GM19468 (cell line): Measurements from ENCODE around the gene SYNE3.

Source experiments
- ATAC-seq: cut with Tn5 transposase; IDR thresholded peaks from one replicate; pipeline ENCODE4 v1.9.1; 2021; ENCODE audit warnings: mild to moderate bottlenecking, moderate library complexity, moderate number of reproducible peaks; ENCODE audit not compliant: unreplicated experiment; ENCODE audit errors: extremely low read depth

Gene SYNE3

DNA sequence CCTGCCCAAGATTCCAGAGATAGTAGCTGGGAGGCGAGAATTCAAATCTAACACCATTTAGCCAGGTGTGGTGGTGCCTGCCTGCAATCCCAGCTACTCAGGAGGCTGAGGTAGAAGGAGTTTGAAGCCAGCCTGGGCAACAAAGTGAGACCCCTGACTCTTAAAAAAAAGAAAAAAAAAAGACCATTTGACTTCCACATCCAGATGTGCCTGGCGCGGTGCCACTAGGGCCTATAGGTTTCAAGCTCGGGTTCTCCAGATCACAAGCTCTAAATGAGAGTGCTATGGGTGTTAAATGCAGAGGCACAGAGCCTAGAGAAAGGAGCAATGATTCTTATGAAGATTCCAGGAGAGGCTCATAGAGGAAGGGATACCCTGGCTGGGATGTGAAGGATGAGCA is 22.5 kb downstream of the SYNE3 start:
- ATAC-seq = no peak

DNA sequence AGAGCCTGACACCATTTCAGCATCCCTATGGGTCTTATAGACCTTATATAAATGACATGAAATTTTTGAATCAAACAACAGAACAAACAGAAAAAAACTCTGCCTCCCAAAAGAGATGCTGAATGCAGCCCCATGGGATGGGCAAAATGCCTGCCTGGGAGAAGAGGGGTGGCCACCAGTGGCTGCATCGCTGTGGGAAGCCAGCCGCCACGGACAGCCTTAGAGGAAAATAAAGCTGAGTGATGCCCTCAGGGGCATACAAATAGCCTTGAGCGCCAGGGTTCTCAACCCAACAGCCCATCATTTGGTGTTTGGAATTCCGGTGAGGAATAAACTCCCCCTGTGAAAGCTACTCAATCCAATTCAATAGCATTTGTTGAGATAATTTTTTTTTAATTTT is 22.9 kb downstream of the SYNE3 start:
- no peak for ATAC-seq

- ATAC-seq = no peak
Observed at GRCh38 chr14:95491936-95492608, 24.4 kb downstream of the SYNE3 start.

DNA sequence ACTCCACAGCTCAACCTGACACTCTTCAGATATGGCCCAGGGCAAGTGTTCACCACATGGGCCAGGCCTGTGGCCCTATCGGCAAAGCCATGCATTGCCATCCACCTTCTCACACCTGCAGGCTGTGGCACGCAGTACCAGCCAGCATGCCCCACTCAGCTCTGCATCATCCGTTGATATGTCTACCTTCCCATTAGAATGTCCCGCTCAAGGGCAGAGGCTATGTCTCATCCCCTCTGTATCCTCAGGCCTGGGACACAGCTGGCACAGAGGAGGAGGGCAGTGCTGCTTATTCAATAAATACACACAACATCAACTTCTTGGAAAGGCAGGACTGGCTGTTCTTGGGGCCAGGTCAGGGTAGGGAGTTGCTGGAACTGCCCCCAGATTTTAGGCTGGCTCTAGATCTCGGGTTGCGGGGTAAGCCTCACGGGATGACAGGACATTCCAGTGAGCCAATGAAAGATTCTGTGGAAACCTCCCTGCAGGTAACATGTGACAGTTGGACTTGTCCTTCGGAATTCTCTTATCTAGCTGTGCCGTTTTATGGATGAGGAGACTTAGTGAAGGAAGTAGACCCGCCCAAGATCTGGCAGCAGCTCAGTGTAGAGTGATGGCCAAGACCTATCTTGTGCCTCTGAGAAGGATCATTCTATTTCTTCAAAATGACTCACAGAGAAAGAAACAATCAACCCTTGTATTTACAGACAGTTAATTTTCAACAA is 25.6 kb downstream of the SYNE3 start:
- no peak for ATAC-seq

DNA sequence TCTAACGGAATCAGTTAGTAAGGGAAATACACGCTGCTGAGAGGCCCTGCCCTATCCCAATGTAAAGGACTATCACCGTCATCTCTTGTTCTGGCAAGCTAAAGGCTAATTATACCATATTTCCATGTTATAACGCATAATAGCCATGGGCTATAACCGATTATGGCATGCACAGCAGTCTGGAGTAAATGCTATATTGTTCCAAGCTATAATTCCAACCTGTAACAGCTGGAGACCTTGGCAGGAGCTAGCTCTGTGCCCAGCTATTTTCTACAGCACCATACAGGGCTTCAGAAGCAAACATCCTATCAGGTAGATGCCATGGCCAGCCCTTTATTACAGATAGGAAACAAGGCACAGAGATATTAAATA is 26.3 kb downstream of the SYNE3 start:
- no peak for ATAC-seq

DNA sequence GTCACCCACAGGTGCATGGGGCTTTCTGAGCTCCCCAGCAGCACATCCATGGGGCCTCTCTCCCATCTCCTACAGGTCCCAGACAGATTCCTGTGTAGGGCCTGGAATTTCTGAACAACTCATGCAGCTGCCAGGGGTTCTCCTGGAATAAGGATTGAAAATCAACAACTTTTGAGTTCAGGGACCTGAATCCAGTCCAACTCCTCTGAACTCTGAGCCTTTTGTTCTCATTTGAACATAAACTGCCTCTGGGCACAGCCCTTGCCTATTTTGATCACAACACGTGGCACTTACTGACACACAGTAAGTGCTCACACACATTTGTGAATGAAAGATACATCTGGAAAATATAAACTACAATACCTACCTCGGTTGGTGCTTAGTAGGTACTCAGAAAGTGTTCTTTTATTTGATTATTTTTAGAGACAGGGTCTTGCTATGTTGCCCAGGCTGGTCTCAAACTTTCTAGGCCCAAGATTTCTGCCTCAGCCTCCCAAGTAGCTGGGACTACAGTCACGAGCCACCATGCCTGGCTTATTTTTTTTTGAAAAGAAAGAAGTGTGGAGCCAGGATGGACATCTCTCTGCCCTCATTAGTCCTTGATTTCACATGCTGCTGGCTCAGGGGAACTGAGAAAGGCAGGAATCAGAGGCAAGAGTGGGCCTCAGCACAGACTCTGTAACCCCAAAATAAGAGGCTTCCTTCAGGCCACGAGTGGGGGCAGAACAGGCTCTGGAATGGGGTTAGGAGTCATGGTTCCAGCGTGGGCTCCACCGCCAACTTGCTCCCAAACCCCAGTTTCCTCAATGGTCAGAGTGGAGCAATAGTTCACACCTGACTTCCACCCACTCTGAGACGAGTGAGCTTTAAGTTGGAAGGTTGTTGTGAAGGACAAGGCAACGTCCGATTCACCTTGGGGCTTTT is 27.0 kb downstream of the SYNE3 start:
- ATAC-seq = no peak

- no peak for ATAC-seq
Observed at GRCh38 chr14:95488376-95489213, 27.9 kb downstream of the SYNE3 start.

DNA sequence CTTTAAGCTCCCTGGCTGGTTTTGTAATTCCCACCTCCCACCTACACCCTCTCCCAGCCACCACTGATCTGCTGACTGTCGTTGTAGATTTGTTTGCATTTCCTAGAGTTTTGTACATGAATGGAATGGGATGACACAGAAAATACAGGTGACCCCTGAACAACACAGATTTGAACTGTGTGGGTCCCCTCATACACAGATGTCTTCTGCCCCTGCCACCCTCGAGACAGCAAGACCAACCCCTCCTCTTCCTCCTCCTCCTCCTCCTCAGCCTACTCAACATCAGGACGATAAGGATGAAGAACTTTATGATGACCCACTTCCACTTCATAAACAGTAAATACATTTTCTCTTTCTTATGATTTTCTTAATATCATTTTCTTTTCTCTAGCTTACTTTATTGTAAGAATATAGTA is 28.8 kb downstream of the SYNE3 start:
- ATAC-seq = no peak

DNA sequence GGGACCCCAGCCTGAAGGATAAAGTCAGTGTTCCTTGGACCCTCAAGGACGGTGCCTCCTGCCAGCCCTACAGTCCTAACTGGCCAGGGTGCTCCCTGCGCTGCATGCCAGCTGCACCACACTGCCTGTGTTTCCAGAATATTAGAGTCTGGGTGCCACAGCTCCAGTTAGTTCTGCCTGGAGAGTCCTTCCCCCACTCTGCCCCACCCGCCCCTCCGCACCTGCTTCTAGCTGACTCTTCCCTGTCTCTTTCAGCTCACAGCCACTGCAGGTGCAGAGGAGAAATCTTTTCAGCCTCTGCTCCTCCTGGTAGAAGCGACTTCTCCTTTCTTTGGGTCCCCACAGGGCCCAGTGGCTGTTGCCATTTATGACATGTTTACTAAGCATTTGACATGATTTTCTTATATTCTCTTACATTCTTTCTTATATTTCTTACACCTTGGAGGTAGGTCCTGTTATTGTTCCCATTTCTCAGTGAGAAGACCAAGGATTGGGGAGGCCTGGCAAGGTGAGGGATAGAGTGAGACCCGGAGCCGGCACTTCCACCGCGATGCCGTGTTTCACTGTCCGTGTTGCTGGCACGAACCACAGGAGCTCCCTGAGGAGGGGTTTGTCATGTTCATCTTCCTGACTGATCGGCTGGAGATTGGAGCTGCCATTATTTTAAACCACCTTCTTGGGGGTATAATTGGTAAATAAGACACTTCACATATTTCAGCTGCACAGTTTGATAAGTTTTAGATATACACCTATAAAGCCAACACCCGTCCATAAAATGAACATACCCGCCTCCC is 29.4 kb downstream of the SYNE3 start:
- no peak for ATAC-seq

GRCh38 chr14:95485222-95485819 is 31.1 kb downstream of the SYNE3 start:
- ATAC-seq = no peak

DNA sequence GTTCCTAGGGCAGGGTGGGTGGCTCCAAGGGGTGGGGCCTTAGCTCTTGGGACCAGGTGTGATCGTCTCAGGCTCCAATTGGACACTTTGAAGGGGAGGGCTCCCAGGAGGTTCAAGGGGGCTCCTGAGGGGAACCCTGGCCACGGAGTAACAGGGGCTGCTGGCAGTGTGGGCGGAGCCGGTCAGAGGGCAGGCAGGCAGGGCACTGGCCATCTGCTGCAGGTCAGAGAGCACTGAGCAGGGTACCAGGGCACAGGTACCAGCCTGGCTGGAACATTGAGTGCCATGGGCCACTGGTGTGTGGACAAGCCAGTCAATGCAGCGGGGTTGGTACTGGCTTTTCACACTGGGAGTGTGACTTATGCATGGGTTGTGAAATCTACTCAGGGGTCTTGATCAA is 32.2 kb downstream of the SYNE3 start:
- ATAC-seq = no peak

GRCh38 chr14:95483309-95484165 is 32.9 kb downstream of the SYNE3 start:
- no peak for ATAC-seq

DNA sequence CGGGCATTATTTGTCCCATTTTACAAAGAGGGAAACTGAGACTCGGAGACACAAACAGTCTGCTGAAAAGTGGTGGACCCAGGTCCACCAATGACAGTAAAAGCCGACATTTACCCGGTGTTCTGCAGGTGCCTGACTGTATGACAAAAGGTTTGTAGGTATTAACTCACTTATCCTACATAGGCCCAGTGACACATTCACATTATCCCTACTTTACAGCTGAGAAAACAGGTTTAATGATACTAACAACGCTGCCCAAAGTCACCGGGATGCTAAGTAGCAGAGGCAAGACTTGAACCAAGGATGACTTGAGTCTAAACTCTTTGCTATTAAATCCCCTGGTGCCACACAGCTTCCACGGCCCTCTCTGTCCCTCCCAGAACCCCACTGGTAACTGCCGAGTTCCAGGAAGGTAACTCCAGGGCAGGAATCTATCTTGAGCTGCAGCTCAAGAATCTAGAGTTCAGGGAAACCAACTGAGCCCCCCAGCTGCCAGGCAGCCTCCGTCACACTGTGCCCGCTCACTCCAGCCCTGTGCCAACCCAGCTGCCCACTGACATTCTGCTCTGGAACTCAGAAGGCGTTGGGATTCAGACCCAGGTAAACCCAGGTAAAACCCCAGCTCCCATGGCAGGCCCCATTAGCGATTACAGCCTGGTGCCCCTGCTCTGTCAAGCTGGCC is 33.7 kb downstream of the SYNE3 start:
- ATAC-seq = no peak

DNA sequence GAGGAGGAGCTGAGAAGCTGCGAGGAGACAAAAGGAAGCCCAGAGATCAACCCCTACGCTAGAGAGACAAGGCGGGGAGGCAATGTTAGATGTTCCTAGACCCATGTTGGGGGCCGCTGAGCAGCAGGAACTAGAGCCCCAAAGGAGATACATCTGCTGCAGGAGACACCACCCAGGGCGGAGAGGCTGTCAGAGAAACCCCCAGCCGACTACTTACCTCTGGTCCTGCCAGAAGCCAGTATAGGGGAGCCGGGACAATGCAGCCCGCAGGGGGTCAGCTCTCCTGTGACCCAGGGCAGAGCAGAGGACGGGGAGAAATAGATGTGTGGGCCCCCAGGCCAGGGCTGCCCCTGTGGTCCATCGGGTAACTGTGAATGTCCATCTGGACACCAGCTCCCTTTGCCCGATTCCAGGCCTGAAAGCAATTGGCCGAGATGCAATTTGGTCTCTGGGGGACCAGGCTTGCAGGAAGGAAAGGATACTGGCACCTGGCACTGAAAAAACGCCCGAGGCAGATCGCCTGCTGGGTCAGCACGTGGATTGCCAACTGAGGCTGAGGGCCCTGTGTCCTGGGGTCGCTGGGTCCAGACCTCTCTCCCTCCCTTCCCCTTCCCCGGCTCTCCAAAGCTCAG is 34.9 kb downstream of the SYNE3 start:
- ATAC-seq = no peak

DNA sequence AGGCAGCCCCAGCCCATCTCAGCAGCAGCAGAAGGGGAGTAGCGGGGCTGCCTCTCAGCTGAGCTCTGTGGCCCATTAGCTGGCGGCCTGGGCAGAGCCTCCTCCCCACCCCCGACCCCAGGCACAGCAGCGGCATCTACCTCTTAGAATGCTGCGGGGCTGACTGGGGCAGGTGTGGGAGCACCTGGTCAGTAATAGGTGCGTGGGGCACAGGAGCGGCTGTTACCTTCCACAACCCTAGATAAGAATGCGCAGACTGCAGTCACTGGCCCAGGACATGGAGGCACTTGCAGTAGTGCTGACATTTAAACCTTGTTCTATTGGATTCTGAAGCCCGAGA is 35.6 kb downstream of the SYNE3 start:
- no peak for ATAC-seq

GRCh38 chr14:95480109-95480886 is 36.2 kb downstream of the SYNE3 start:
- ATAC-seq = no peak
